Right kidney (tissue), 1 donor: ENCODE measurements around the gene DISC1.
"Not testable (repeated sequence)": the region's sequence is repeated elsewhere in the genome, so short reads cannot be mapped to it uniquely, and the experiment has no call there.

Source experiments
- DNase-seq: peaks from one replicate; pipeline ENCODE4 v3.0.0-alpha.2; 2016

DISC1 gene

GRCh38 chr1:231934797-231935196, 308.2 kb downstream of the DISC1 start:
- no peak for DNase-seq

GRCh38 chr1:231935856-231936255, 309.3 kb downstream of the DISC1 start:
- no peak for DNase-seq

GRCh38 chr1:231936983-231937775, 310.6 kb downstream of the DISC1 start:
- DNase-seq, result no peak

- DNase-seq, result no peak
Observed at GRCh38 chr1:231938211-231938610, 311.6 kb downstream of the DISC1 start.

GRCh38 chr1:231938711-231939110, 312.1 kb downstream of the DISC1 start:
- DNase-seq, result no peak

DNA sequence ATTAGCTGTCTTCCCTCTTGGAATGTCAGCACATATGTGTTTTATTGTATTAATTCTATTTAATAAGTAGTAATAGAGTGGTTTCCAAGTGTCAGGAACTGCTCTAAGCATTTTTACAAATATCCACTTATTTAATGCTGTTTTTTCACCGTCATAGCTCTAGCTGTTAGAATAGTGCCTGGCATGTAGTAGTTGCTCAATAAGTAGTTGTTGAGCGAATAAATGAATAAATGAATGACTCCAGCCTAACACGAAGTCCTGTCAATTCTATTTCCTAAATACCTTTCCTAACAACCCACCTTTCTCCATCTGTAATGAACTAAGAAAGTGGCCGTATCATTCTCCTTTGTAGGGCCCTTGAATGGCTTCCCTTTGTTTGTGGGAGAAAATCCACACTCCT, 312.5 kb downstream of the DISC1 start:
- no peak for DNase-seq

DNA sequence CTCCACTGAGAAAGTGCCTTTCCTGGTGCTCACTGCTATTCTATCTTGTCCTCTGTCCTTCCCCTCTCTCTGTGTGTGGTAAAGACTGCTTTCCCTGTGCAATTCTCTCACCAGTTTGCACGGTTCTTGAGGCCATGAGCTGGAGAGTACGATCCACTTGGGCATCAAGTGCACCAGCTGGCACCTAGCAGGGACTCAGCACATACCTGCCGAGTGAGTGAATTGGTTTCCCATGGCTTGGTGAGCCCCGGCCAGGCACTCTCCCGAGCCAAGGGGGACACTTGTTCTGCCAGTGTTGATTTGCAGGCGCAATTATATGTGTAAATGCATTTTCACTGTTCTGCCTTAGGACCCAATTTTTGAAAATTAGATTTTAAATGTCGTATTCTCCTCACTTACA, 313.5 kb downstream of the DISC1 start:
- DNase-seq, result no peak

DNA sequence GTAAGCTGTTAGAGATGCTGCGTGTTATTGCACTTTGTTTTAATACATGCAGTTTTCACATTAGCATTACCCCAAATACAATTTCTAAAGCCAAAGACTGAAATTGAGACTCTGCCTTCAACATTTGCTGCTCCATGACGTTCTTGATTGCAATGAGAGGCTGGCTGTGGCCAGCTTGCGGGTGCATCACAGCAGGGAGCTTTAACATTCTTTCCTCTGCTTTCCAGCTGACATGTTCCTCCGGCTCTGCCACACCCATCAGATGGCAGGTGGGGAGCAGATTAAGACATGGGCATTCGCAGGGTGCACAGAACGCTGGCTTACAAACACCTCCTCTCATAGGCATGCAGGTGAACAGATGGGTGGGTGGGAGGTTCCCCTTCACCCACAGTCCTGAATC, 314.1 kb downstream of the DISC1 start:
- no peak for DNase-seq

GRCh38 chr1:231943084-231943483, 316.5 kb downstream of the DISC1 start:
- no peak for DNase-seq

GRCh38 chr1:231948102-231948501, 321.5 kb downstream of the DISC1 start:
- not testable (repeated sequence) for DNase-seq

DNA sequence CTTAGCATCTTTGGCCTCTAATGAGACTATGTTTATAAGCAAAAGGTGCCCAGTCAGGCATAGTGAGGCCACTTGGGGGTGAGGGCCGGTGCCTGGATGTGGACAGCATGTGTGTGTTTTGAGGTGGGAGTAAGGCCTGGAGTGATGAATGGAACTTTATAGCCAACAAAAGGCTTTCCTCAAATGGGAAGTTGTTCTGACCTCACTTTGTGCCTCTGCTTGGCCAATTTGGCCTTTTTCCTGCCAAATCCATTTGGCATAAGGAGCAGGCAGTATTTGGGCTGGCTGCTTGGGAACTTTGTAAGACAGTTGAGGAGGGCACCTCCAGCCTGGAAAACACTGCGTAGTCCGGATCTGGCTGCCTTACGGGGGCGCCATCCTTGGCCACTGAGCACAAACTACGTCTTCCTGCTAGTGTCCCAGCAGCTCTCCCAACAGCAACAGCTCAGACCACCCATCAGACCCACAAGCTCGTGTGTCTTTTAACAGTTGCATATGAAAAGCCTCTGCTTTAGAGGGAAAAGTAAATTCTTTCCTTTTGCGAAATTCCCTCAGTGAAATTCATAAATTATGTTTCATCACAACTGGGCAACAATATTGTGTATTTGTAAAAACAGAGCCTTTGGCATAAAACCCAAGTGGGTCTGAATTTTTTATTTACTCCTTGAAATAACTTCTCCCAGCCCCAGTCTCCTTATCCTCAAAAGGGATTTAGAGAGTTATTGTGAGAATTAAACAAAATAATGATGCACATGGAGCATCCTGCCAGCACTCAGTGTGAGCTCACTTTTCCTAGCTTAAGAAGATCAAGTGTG, 322.9 kb downstream of the DISC1 start:
- DNase-seq, result no peak

- no peak for DNase-seq
Observed at GRCh38 chr1:231950331-231951128, 323.9 kb downstream of the DISC1 start.

- DNase-seq, result no peak
Observed at GRCh38 chr1:231951374-231951773, 324.8 kb downstream of the DISC1 start.

- DNase-seq, result no peak
Observed at GRCh38 chr1:231952154-231952553, 325.6 kb downstream of the DISC1 start.

GRCh38 chr1:231953660-231954059, 327.1 kb downstream of the DISC1 start:
- no peak for DNase-seq

DNA sequence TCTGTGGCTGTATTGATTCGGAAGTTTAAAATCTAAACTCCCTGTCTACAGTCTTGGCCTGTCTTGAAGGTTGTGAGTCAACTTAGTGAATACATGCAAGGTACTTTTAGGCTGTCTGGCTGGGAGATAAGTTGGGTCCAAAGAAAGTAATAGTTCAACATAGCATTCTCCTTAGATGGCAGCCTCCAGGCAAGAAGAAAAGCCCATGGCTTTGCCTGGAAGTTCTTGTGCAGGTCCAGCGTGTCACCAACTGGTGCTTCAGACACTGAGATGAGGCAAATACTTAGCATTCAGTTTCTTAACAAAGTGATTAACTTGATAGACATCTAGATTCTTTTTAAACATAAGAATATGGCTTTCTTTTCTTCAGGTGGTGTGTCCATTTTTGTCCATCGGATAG, 328.2 kb downstream of the DISC1 start:
- DNase-seq, result no peak

- DNase-seq, result no peak
Observed at GRCh38 chr1:231957359-231957758, 330.8 kb downstream of the DISC1 start.

- no peak for DNase-seq
Observed at GRCh38 chr1:231958448-231958847, 331.9 kb downstream of the DISC1 start.

GRCh38 chr1:231959225-231959884, 332.8 kb downstream of the DISC1 start:
- no peak for DNase-seq

DNA sequence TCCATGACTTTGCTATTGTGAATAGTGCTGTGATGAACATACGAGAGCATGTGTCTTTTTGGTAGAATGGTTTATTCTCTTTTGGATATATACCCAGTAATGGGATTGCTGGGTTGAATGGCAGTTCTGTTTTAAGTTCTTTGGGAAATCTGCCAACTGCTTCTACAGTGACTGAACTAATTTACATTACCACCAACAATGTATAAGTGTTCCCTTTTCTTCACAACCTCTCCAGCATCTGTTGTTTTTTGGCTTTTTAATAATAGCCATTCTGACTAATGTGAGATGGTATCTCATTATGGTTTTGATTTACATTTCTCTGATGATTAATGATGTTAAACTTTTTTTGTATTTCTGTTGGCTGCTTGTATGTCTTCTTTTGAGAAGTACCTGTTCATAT, 335.2 kb downstream of the DISC1 start:
- not testable (repeated sequence) for DNase-seq

- no peak for DNase-seq
Observed at GRCh38 chr1:231962636-231963035, 336.0 kb downstream of the DISC1 start.

DNA sequence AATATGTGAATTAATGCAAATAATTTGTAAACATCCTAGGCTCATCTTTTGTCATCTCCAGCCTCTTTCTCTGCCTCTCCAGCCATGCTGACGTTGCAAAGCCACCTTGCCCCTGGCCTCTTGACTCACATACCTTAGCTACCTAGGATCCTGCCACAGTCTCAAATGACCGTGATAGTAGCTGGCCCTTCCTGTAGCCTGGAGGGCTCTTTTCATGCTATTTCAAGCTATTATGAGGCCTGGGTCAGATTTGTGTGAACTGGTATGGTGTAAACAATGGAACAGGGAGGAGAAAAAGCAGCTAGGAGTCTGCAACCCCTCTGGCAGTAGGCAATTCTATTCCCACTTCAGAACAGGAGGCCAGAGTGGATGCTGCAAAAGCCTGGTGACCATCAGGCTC, 337.7 kb downstream of the DISC1 start:
- DNase-seq, result no peak
